Stomach smooth muscle (tissue), 2 donors: Measurements from ENCODE around the gene LSM14B.

Experiments used
- H3K27ac ChIP-seq: one replicate; pipeline ENCODE4 v1.7.0; 2013; ENCODE audit warnings: mild to moderate bottlenecking, low read length, inconsistent platforms
- H3K27me3 ChIP-seq, 2 donors: one replicate each; pipeline ENCODE4 v1.7.0; 2013; ENCODE audit warnings: low read length in 2 of 2; ENCODE audit not compliant: insufficient read depth in 2 of 2, control insufficient read depth in 1 of 2
- H3K36me3 ChIP-seq, 2 donors: one replicate each; pipeline ENCODE4 v1.7.0; 2013; ENCODE audit warnings: low read length in 2 of 2; ENCODE audit not compliant: control insufficient read depth in 2 of 2, insufficient read depth in 2 of 2
- H3K4me1 ChIP-seq: one replicate; pipeline ENCODE4 v1.7.0; 2013; ENCODE audit warnings: low read length; ENCODE audit not compliant: control insufficient read depth, insufficient read depth
- H3K4me3 ChIP-seq, 2 donors: one replicate each; pipeline ENCODE4 v1.7.0; 2013; ENCODE audit warnings: low read length in 2 of 2
- H3K9ac ChIP-seq, 2 donors: one replicate each; pipeline ENCODE4 v1.7.0; 2013; ENCODE audit warnings: low read length in 2 of 2, mild to moderate bottlenecking in 1 of 2
- H3K9me3 ChIP-seq, 2 donors: one replicate each; pipeline ENCODE4 v1.7.0; 2013; ENCODE audit warnings: low read length in 2 of 2; ENCODE audit not compliant: control insufficient read depth in 2 of 2
- donor health status: healthy.
- donor health status: Pancreatic carcinoma.

Gene LSM14B

GRCh38 chr20:62175711-62176110, 53.4 kb downstream of the LSM14B start:
- Histone ChIP-seq H3K9me3 (no peaks in the 10 kb centered on the region), H3K27ac (no peak overlapping the region), H3K27me3 (no peaks in the 10 kb centered on the region), H3K9ac (no peak overlapping the region), H3K36me3 (peaks cover 10 to 25% of the 10 kb centered on the region in 2 donors), H3K4me1 (no peaks in the 10 kb centered on the region), H3K4me3 (no peak overlapping the region)

GRCh38 chr20:62176866-62177265, 54.6 kb downstream of the LSM14B start:
- H3K9ac ChIP-seq: no peak overlapping the region
- H3K4me3 ChIP-seq: no peak overlapping the region
- peaks cover 10 to 25% of the 10 kb centered on the region in 2 donors for H3K36me3 ChIP-seq
- H3K4me1 ChIP-seq: no peaks in the 10 kb centered on the region
- no peaks in the 10 kb centered on the region for H3K9me3 ChIP-seq
- H3K27me3 ChIP-seq: no peaks in the 10 kb centered on the region
- no peak overlapping the region for H3K27ac ChIP-seq

- no peak overlapping the region for H3K4me3 ChIP-seq
- H3K9me3 ChIP-seq: no peaks in the 10 kb centered on the region
- H3K27ac ChIP-seq: no peak overlapping the region
- H3K9ac ChIP-seq: no peak overlapping the region
- H3K27me3 ChIP-seq: no peaks in the 10 kb centered on the region
- peaks cover 10 to 25% of the 10 kb centered on the region in 2 donors for H3K36me3 ChIP-seq
- H3K4me1 ChIP-seq: no peaks in the 10 kb centered on the region
These were observed 55.0 kb downstream of the LSM14B start for GRCh38 chr20:62177307-62177706.

GRCh38 chr20:62178316-62179161, 56.3 kb downstream of the LSM14B start:
- Histone ChIP-seq H3K27me3 (no peaks in the 10 kb centered on the region), H3K4me1 (peaks cover 4% of the 10 kb centered on the region), H3K27ac (no peak overlapping the region), H3K36me3 (peaks cover 10 to 22% of the 10 kb centered on the region in 2 donors), H3K9ac (no peak overlapping the region), H3K9me3 (no peaks in the 10 kb centered on the region), H3K4me3 (no peak overlapping the region)

- H3K36me3 ChIP-seq: peaks cover 10 to 22% of the 10 kb centered on the region in 2 donors
- no peak overlapping the region for H3K27ac ChIP-seq
- no peaks in the 10 kb centered on the region for H3K27me3 ChIP-seq
- H3K4me1 ChIP-seq: peaks cover 8% of the 10 kb centered on the region
- H3K4me3 ChIP-seq: no peak overlapping the region
- H3K9ac ChIP-seq: no peak overlapping the region
- no peaks in the 10 kb centered on the region for H3K9me3 ChIP-seq
These were observed 56.9 kb downstream of the LSM14B start for GRCh38 chr20:62179162-62179504.

- no peaks in the 10 kb centered on the region for H3K27me3 ChIP-seq
- no peaks in the 10 kb centered on the region for H3K9me3 ChIP-seq
- H3K4me1 ChIP-seq: peaks cover 13% of the 10 kb centered on the region
- peak overlapping the region in 1 of 2 donors; percentile 99 for H3K9ac ChIP-seq
- peaks cover 0 to 3% of the 10 kb centered on the region in 2 donors for H3K36me3 ChIP-seq
- peak overlapping the region; percentile 96 for H3K4me3 ChIP-seq
- no peak overlapping the region for H3K27ac ChIP-seq
These were observed 59.5 kb downstream of the LSM14B start for GRCh38 chr20:62181808-62182207.

- H3K4me1 ChIP-seq: peaks cover 13% of the 10 kb centered on the region
- H3K36me3 ChIP-seq: no peaks in the 10 kb centered on the region
- H3K4me3 ChIP-seq: peak within 1 kb of the TSS; percentile 96
- H3K9ac ChIP-seq: peak within 1 kb of the TSS; percentile 94 to 99
- peak within 1 kb of the TSS; percentile 88 for H3K27ac ChIP-seq
- H3K9me3 ChIP-seq: no peaks in the 10 kb centered on the region
- H3K27me3 ChIP-seq: no peaks in the 10 kb centered on the region
These were observed 60.5 kb downstream of the LSM14B start, which contains the start of gene MTG2 for GRCh38 chr20:62182469-62183425. TSS of gene MTG2 (plus strand) at chr20:62183028. CDS start at chr20:62193421, 10,393 bp downstream.

- Histone ChIP-seq H3K27me3 (no peaks in the 10 kb centered on the region), H3K9ac (peak overlapping the region; percentile 94 to 99), H3K4me1 (peaks cover 13% of the 10 kb centered on the region), H3K36me3 (no peaks in the 10 kb centered on the region), H3K9me3 (no peaks in the 10 kb centered on the region), H3K4me3 (peak overlapping the region; percentile 96), H3K27ac (peak overlapping the region; percentile 88)
These were observed 61.3 kb downstream of the LSM14B start for GRCh38 chr20:62183426-62184142.
